ENCODE results near the gene PRKAG2.

The PRKAG2 gene

DNA sequence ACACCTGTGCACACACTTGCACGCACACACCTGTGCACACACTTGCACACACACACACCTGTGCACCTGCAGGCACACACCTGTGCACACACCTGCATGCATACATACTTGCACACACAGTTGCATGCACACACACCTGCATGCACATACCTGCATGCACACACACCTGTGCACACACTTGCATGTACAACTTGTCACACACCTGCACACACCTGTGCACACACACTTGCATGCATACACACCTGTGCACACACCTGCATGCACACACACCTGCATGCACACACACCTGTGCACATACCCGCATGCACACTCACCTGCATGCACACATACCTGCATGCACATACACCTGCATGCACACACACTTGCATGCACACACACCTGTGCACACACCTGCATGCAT lies 207.2 kb downstream of the PRKAG2 start:
- H3F3A ChIP-seq (ENCODE audit: insufficient read depth, low read length) = no peaks in the 10 kb centered on the region
- no peak overlapping the region for H3K4me2 ChIP-seq (ENCODE audit: low read length)
- H3K27ac ChIP-seq (ENCODE audit: low read depth, low read length, poor library complexity, severe bottlenecking) = no peak overlapping the region
- no peaks in the 10 kb centered on the region for H3K4me1 ChIP-seq (ENCODE audit: insufficient read depth, low read length, severe bottlenecking)
- H2AFZ ChIP-seq (ENCODE audit: low read length) = no peak overlapping the region
- no peaks in the 10 kb centered on the region for H3K27me3 ChIP-seq (ENCODE audit: insufficient read depth, low read length)
- H3K36me3 ChIP-seq (ENCODE audit: insufficient read depth, low read length) = no peaks in the 10 kb centered on the region
- TF ChIP-seq, protein P1, sequence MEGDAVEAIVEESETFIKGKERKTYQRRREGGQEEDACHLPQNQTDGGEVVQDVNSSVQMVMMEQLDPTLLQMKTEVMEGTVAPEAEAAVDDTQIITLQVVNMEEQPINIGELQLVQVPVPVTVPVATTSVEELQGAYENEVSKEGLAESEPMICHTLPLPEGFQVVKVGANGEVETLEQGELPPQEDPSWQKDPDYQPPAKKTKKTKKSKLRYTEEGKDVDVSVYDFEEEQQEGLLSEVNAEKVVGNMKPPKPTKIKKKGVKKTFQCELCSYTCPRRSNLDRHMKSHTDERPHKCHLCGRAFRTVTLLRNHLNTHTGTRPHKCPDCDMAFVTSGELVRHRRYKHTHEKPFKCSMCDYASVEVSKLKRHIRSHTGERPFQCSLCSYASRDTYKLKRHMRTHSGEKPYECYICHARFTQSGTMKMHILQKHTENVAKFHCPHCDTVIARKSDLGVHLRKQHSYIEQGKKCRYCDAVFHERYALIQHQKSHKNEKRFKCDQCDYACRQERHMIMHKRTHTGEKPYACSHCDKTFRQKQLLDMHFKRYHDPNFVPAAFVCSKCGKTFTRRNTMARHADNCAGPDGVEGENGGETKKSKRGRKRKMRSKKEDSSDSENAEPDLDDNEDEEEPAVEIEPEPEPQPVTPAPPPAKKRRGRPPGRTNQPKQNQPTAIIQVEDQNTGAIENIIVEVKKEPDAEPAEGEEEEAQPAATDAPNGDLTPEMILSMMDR (IDR thresholded peaks at IDR 0.05; ENCODE audit: low read length) = no peak
- TF ChIP-seq EZH2 (IDR thresholded peaks at IDR 0.05; ENCODE audit: borderline replicate concordance, low read length) = no peak
- no peaks in the 10 kb centered on the region for H3K79me2 ChIP-seq (ENCODE audit: insufficient read depth, low read length)
- H3K9me3 ChIP-seq (ENCODE audit: low read length) = no peaks in the 10 kb centered on the region
- H3K9ac ChIP-seq (ENCODE audit: low read length) = no peak overlapping the region
- no peak overlapping the region for H3K4me3 ChIP-seq (ENCODE audit: low read depth, low read length, poor library complexity, severe bottlenecking)
- no peaks in the 10 kb centered on the region for H4K20me1 ChIP-seq (ENCODE audit: insufficient read depth, low read length)
- H3K9me2 ChIP-seq (ENCODE audit: low read depth, low read length) = no peaks in the 10 kb centered on the region

DNA sequence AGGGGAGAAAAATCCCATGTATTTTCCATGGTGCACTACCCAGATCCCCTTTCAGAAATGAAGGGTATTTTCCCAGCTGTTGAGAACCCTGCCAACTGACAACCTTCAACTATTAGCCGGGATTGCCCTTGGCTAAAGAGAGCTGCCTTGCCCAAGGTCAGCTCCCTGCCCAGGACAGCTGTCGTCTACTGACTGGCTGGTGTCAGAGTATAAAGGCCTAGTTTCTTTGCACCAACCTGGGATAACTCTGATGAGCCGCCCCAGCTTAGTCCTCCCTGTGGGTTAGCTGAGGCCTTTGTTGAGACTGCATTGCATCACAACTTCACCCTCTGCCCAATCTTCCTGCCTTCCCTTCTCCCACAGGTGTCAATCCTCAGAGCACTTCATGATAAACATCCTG lies 210.0 kb downstream of the PRKAG2 start:
- H2AFZ ChIP-seq (ENCODE audit: low read length) = no peak overlapping the region
- no peaks in the 10 kb centered on the region for H3F3A ChIP-seq (ENCODE audit: insufficient read depth, low read length)
- H3K9me3 ChIP-seq (ENCODE audit: low read length) = no peaks in the 10 kb centered on the region
- H3K4me2 ChIP-seq (ENCODE audit: low read length) = no peak overlapping the region
- H3K27me3 ChIP-seq (ENCODE audit: insufficient read depth, low read length) = no peaks in the 10 kb centered on the region
- no peaks in the 10 kb centered on the region for H3K4me1 ChIP-seq (ENCODE audit: insufficient read depth, low read length, severe bottlenecking)
- TF ChIP-seq EZH2 (IDR thresholded peaks at IDR 0.05; ENCODE audit: borderline replicate concordance, low read length) = no peak
- TF ChIP-seq, protein P1 (IDR thresholded peaks at IDR 0.05; ENCODE audit: low read length) = no peak
- H3K9me2 ChIP-seq (ENCODE audit: low read depth, low read length) = no peaks in the 10 kb centered on the region
- no peak overlapping the region for H3K4me3 ChIP-seq (ENCODE audit: low read depth, low read length, poor library complexity, severe bottlenecking)
- no peaks in the 10 kb centered on the region for H4K20me1 ChIP-seq (ENCODE audit: insufficient read depth, low read length)
- H3K79me2 ChIP-seq (ENCODE audit: insufficient read depth, low read length) = no peaks in the 10 kb centered on the region
- no peak overlapping the region for H3K27ac ChIP-seq (ENCODE audit: low read depth, low read length, poor library complexity, severe bottlenecking)
- H3K9ac ChIP-seq (ENCODE audit: low read length) = no peak overlapping the region
- no peaks in the 10 kb centered on the region for H3K36me3 ChIP-seq (ENCODE audit: insufficient read depth, low read length)

DNA sequence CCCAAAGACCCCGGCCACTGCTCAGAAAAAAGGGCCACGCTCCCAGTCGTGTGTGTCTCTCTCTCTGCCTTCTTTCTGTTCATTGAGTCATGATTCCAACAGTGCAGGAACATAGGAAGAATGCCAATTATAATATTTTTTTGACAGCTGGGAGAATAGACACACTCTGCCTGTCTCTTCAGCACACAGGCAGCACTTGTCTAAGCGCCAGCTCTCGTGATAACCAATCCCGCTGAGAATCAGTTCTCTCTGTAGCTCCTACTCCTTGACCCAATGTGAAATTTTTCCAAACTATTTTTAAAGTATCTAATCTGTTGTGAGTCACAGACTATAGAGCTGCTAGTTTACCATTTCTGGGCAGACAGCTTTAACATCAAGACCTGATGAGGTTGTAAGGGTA lies 211.5 kb downstream of the PRKAG2 start:
- Histone ChIP-seq H3K9me2 (ENCODE audit: low read depth, low read length) (no peaks in the 10 kb centered on the region), H3F3A (ENCODE audit: insufficient read depth, low read length) (no peaks in the 10 kb centered on the region), H3K4me2 (ENCODE audit: low read length) (no peak overlapping the region), H3K4me1 (ENCODE audit: insufficient read depth, low read length, severe bottlenecking) (no peaks in the 10 kb centered on the region), H2AFZ (ENCODE audit: low read length) (no peak overlapping the region), H4K20me1 (ENCODE audit: insufficient read depth, low read length) (no peaks in the 10 kb centered on the region), H3K27me3 (ENCODE audit: insufficient read depth, low read length) (no peaks in the 10 kb centered on the region; the same call in 1 of the 2 replicates), H3K9me3 (ENCODE audit: low read length) (no peaks in the 10 kb centered on the region), H3K27ac (ENCODE audit: low read depth, low read length, poor library complexity, severe bottlenecking) (no peak overlapping the region), H3K79me2 (ENCODE audit: insufficient read depth, low read length) (no peaks in the 10 kb centered on the region), H3K4me3 (ENCODE audit: low read depth, low read length, poor library complexity, severe bottlenecking) (no peak overlapping the region), H3K36me3 (ENCODE audit: insufficient read depth, low read length) (no peaks in the 10 kb centered on the region), H3K9ac (ENCODE audit: low read length) (no peak overlapping the region)
- TF ChIP-seq EZH2 (IDR thresholded peaks at IDR 0.05; ENCODE audit: borderline replicate concordance, low read length) = no peak

DNA sequence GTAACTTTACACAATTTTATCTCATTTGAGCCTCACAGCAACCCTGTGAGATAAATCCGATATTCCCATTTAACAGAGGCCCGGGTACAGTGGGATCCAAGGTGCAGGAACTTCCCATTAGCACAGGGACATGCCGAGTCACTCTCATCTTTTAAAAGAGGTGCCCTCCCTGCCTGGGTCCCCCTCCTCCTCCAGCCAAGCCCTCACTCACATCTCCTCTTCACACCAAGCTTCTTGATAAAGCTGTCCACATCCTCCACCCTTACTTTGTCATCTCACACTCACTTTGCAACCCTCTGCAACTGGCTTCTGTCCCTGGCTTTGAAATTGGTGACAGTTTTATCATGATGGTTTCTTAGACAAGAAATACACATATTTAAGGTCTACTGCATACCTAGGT lies 212.6 kb downstream of the PRKAG2 start:
- H3K9ac ChIP-seq (ENCODE audit: low read length) = no peak overlapping the region
- TF ChIP-seq, protein P1 (IDR thresholded peaks at IDR 0.05; ENCODE audit: low read length) = no peak
- no peak for TF ChIP-seq EZH2 (IDR thresholded peaks at IDR 0.05; ENCODE audit: borderline replicate concordance, low read length)

More for the DNA sequence above, 212.6 kb downstream of the PRKAG2 start:
- Histone ChIP-seq H3K27ac (ENCODE audit: low read depth, low read length, poor library complexity, severe bottlenecking) (no peak overlapping the region), H4K20me1 (ENCODE audit: insufficient read depth, low read length) (no peaks in the 10 kb centered on the region), H3K79me2 (ENCODE audit: insufficient read depth, low read length) (no peaks in the 10 kb centered on the region), H3K9me3 (ENCODE audit: low read length) (no peaks in the 10 kb centered on the region), H3K4me2 (ENCODE audit: low read length) (no peak overlapping the region), H3F3A (ENCODE audit: insufficient read depth, low read length) (no peaks in the 10 kb centered on the region), H3K4me1 (ENCODE audit: insufficient read depth, low read length, severe bottlenecking) (no peaks in the 10 kb centered on the region), H3K36me3 (ENCODE audit: insufficient read depth, low read length) (no peaks in the 10 kb centered on the region), H3K27me3 (ENCODE audit: insufficient read depth, low read length) (no peaks in the 10 kb centered on the region; the same call in 1 of the 2 replicates), H2AFZ (ENCODE audit: low read length) (no peak overlapping the region), H3K9me2 (ENCODE audit: low read depth, low read length) (no peaks in the 10 kb centered on the region), H3K4me3 (ENCODE audit: low read depth, low read length, poor library complexity, severe bottlenecking) (no peak overlapping the region)

Data from OCI-LY1 (cell line).